HG03280 (cell line): ENCODE measurements around the gene GTF2H4.
"Not testable (repeated sequence)": the region's sequence is repeated elsewhere in the genome, so short reads cannot be mapped to it uniquely, and the experiment has no call there.

Experiments used
- ATAC-seq: cut with Tn5 transposase; IDR thresholded peaks from one replicate; pipeline ENCODE4 v1.9.1; 2021; ENCODE audit warnings: mild to moderate bottlenecking, moderate library complexity; ENCODE audit not compliant: unreplicated experiment

GTF2H4 gene

GRCh38 chr6:30917487-30917886 is 9.5 kb downstream of the GTF2H4 start:
- no peak for ATAC-seq

- no peak for ATAC-seq
Measured at GRCh38 chr6:30918670-30919069, 10.7 kb downstream of the GTF2H4 start.

- ATAC-seq = no peak
Measured at GRCh38 chr6:30922447-30922852, 14.4 kb downstream of the GTF2H4 start.

- not testable (repeated sequence) for ATAC-seq
Measured at GRCh38 chr6:30924040-30924627, 16.1 kb downstream of the GTF2H4 start.

GRCh38 chr6:30926644-30927043 is 18.6 kb downstream of the GTF2H4 start:
- no peak for ATAC-seq

- not testable (repeated sequence) for ATAC-seq
Measured at GRCh38 chr6:30927080-30927479, 19.1 kb downstream of the GTF2H4 start.

- no peak for ATAC-seq
Measured at GRCh38 chr6:30928677-30929076, 20.7 kb downstream of the GTF2H4 start.

GRCh38 chr6:30930506-30930905 is 22.5 kb downstream of the GTF2H4 start:
- ATAC-seq = no peak

- ATAC-seq = no peak
Measured at GRCh38 chr6:30931272-30931671, 23.3 kb downstream of the GTF2H4 start.

GRCh38 chr6:30931969-30932645 is 24.1 kb downstream of the GTF2H4 start, which contains the start of gene SFTA2:
TSS of gene SFTA2 (minus strand) at chr6:30932170. CDS start at chr6:30932096, 74 bp downstream.
- ATAC-seq = no peak

- no peak for ATAC-seq
Measured at GRCh38 chr6:30932665-30933365, 24.8 kb downstream of the GTF2H4 start.

GRCh38 chr6:30935018-30935417 is 27.0 kb downstream of the GTF2H4 start:
- no peak for ATAC-seq

- no peak for ATAC-seq
Measured at GRCh38 chr6:30937265-30937664, 29.3 kb downstream of the GTF2H4 start.

GRCh38 chr6:30938730-30939129 is 30.7 kb downstream of the GTF2H4 start:
- no peak for ATAC-seq

GRCh38 chr6:30939473-30939872 is 31.5 kb downstream of the GTF2H4 start:
- ATAC-seq = no peak

GRCh38 chr6:30940361-30940986 is 32.5 kb downstream of the GTF2H4 start, which contains the start of gene MUCL3:
TSS of gene MUCL3 (plus strand) at chr6:30940973. CDS start at chr6:30941000, 27 bp downstream.
- ATAC-seq = no peak

- no peak for ATAC-seq
Measured at GRCh38 chr6:30942338-30943060, 34.5 kb downstream of the GTF2H4 start.

- ATAC-seq = no peak
Measured at GRCh38 chr6:30944051-30944450, 36.0 kb downstream of the GTF2H4 start.

GRCh38 chr6:30945281-30945680 is 37.3 kb downstream of the GTF2H4 start:
- no peak for ATAC-seq

- no peak for ATAC-seq
Measured at GRCh38 chr6:30947231-30947630, 39.2 kb downstream of the GTF2H4 start.

- ATAC-seq = no peak
Measured at GRCh38 chr6:30948811-30949210, 40.8 kb downstream of the GTF2H4 start.
